DND-41 (cell line): Measurements from ENCODE around the gene STARD7.
A peak's percentile ranks its signal among the peaks of the same experiment; 100 is the strongest.

Experiments used
- ATAC-seq: fragments of 200-7000 bp; cut with Tn5 transposase; 3 replicates; pipeline ENCODE4 v1.9.1; 2021; ENCODE audit warnings: low read depth; ENCODE audit not compliant: insufficient read depth
- DNase-seq: peaks from one replicate; pipeline ENCODE4 v3.0.0-alpha.2; 2020
- H2AFZ ChIP-seq: 2 replicates; pipeline ENCODE4 v1.6.0; 2012; ENCODE audit warnings: low read depth, low read length
- H3K27ac ChIP-seq: 2 replicates; pipeline ENCODE4 v1.5.1; 2012; ENCODE audit warnings: low read length, inconsistent platforms
- H3K27me3 ChIP-seq: fragments of 200-600 bp; sonication (generic); 2 replicates; pipeline ENCODE4 v1.6.0; 2012; ENCODE audit warnings: low read length, mild to moderate bottlenecking, inconsistent platforms; ENCODE audit not compliant: insufficient read depth, poor library complexity
- H3K36me3 ChIP-seq: 2 replicates; pipeline ENCODE4 v1.5.1; 2012; ENCODE audit warnings: low read length, inconsistent platforms; ENCODE audit not compliant: insufficient read depth
- H3K4me1 ChIP-seq: 2 replicates; pipeline ENCODE4 v1.5.1; 2012; ENCODE audit warnings: mild to moderate bottlenecking, low read length; ENCODE audit not compliant: insufficient read depth
- H3K4me2 ChIP-seq: 2 replicates; pipeline ENCODE4 v1.6.0; 2012; ENCODE audit warnings: mild to moderate bottlenecking, moderate library complexity, low read length, inconsistent platforms; ENCODE audit not compliant: insufficient read depth
- H3K4me3 ChIP-seq, 2 experiments: fragments of 200-600 bp in 1 of 2; shearing (Covaris generic) in 1 of 2; 2 replicates each; pipeline ENCODE4 v1.5.1; 2012 to 2016; ENCODE audit warnings: inconsistent platforms in 2 of 2, low read length in 2 of 2, mild to moderate bottlenecking in 2 of 2, low read depth in 1 of 2, moderate library complexity in 1 of 2
- H3K79me2 ChIP-seq: 2 replicates; pipeline ENCODE4 v1.6.0; 2012; ENCODE audit warnings: low read length, inconsistent platforms; ENCODE audit not compliant: insufficient read depth
- H3K9ac ChIP-seq: 2 replicates; pipeline ENCODE4 v1.6.0; 2012; ENCODE audit warnings: low read depth, mild to moderate bottlenecking, inconsistent platforms, low read length, moderate library complexity
- H3K9me3 ChIP-seq: 2 replicates; pipeline ENCODE4 v1.5.1; 2012; ENCODE audit warnings: low read length, moderate library complexity, mild to moderate bottlenecking, inconsistent platforms; ENCODE audit not compliant: insufficient read depth, severe bottlenecking
- H4K20me1 ChIP-seq: 2 replicates; pipeline ENCODE4 v1.6.0; 2012; ENCODE audit warnings: low read length; ENCODE audit not compliant: insufficient read depth
- CTCF ChIP-seq: IDR thresholded peaks from 2 replicates; pipeline ENCODE4 v1.5.1; 2012; ENCODE audit warnings: borderline replicate concordance, low read length, moderate library complexity, mild to moderate bottlenecking; ENCODE audit not compliant: poor library complexity, severe bottlenecking; ENCODE audit errors: extremely low read depth
- EZH2 ChIP-seq: IDR thresholded peaks from 3 replicates; pipeline ENCODE4 v1.6.1; 2012; ENCODE audit warnings: borderline replicate concordance, low read depth, mild to moderate bottlenecking, moderate library complexity, low read length, inconsistent platforms; ENCODE audit not compliant: severe bottlenecking

STARD7 gene

GRCh38 chr2:96247009-96247408 lies 38.4 kb upstream of the STARD7 start:
- no peak overlapping the region for H3K9ac ChIP-seq
- no peak overlapping the region for H3K4me2 ChIP-seq
- ATAC-seq = 0 out of 3 replicates have a peak, but pooled peaks have one; percentile 21

DNA sequence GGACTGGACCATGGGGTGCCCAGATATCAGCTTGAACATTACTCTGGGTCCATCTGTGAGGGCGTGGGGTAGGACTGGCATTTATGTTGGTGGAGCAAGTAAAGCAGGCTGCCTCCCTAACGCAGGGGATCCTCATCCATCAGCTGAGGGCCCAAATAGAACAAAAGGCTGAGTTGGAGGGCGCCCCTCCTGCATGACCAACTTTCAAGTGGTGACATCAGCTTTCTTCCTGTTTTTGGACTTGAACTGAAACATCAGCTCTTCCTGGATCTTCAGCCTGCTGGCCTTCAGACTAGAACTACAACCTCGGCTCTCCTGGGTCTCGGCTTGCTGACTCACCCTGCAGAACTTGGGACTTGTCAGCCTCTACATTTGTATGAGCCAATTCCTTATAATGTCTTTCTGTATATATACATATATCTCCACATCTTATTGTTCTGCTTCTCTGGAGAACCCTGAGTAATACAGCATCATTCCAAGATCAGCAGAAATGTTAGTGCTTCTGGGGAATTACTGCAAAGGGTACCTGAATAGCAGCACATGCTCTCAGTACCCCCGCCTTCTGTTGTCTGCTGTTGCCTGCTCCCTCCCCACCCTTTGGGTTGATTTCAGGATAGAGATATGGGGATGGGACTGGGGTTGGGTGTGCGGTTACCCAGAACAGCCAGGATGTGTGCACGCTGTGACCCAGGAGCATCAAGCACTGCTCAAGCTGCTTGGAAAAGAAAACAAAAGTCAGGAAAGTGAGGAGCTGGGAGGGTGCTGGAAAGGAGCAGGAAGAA lies 37.2 kb upstream of the STARD7 start:
- H4K20me1 ChIP-seq = no peaks in the 10 kb centered on the region
- no peak overlapping the region for H3K4me2 ChIP-seq
- no peaks in the 10 kb centered on the region for H3K9me3 ChIP-seq
- no peaks in the 10 kb centered on the region for H3K4me1 ChIP-seq
- H3K79me2 ChIP-seq = no peaks in the 10 kb centered on the region
- TF ChIP-seq CTCF = no peak
- TF ChIP-seq EZH2 = no peak
- no peak overlapping the region for H2AFZ ChIP-seq
- H3K4me3 ChIP-seq = no peak overlapping the region
- no peak for ATAC-seq
- no peak overlapping the region for H3K27ac ChIP-seq
- no peaks in the 10 kb centered on the region for H3K27me3 ChIP-seq
- 0 out of 2 replicates have a peak, but pooled peaks cover 6% of the 10 kb centered on the region for H3K36me3 ChIP-seq
- no peak overlapping the region for H3K9ac ChIP-seq
- no peak for DNase-seq

More at GRCh38 chr2:96247009-96247408, 38.4 kb upstream of the STARD7 start:
- TF ChIP-seq EZH2 = no peak
- TF ChIP-seq CTCF = no peak
- Histone ChIP-seq H3K4me1 (no peaks in the 10 kb centered on the region), H3K9me3 (no peaks in the 10 kb centered on the region), H3K36me3 (peaks cover 10% of the 10 kb centered on the region), H3K4me3 (no peak overlapping the region), H3K27me3 (no peaks in the 10 kb centered on the region), H3K79me2 (no peaks in the 10 kb centered on the region), H2AFZ (no peak overlapping the region), H4K20me1 (no peaks in the 10 kb centered on the region), H3K27ac (no peak overlapping the region)
- DNase-seq = no peak

DNA sequence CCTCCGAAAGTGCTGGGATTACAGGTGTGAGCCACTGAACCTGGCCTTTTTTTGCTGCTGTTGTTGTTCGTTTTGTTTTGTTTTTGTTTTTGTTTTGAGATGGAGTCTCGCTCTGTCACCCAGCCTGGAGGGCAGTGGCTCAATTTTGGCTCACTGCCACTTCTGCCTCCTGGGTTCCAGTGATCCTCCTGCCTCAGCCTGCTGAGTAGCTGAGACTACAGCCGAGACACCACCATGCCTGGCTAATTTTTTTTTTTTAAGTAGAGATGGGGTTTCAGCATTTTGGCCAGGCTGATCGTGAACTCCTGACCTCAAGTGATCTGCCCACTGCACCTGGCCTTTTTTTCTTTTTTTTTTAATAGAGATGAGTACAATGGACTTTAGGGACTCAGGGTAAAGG lies 35.2 kb upstream of the STARD7 start:
- Histone ChIP-seq H3K4me3 (no peak overlapping the region), H2AFZ (no peak overlapping the region), H3K27me3 (no peaks in the 10 kb centered on the region), H4K20me1 (no peaks in the 10 kb centered on the region), H3K4me1 (no peaks in the 10 kb centered on the region), H3K27ac (no peak overlapping the region), H3K36me3 (peaks cover 8% of the 10 kb centered on the region; the same call in 1 of the 2 replicates), H3K4me2 (no peak overlapping the region), H3K79me2 (no peaks in the 10 kb centered on the region), H3K9me3 (no peaks in the 10 kb centered on the region), H3K9ac (no peak overlapping the region)
- no peak for ATAC-seq
- DNase-seq = no peak
- no peak for TF ChIP-seq CTCF
- no peak for TF ChIP-seq EZH2
